GM19328 (cell line): ENCODE results near the gene PTPN14.

Experiments used
- ATAC-seq: cut with Tn5 transposase; IDR thresholded peaks from one replicate; pipeline ENCODE4 v1.9.1; 2021; ENCODE audit warnings: mild to moderate bottlenecking, moderate library complexity; ENCODE audit not compliant: unreplicated experiment

PTPN14 gene

GRCh38 chr1:214439352-214440119 lies 111.9 kb downstream of the PTPN14 start:
- peak; percentile 85 for ATAC-seq

GRCh38 chr1:214438530-214438929 lies 112.9 kb downstream of the PTPN14 start:
- no peak for ATAC-seq

GRCh38 chr1:214438075-214438474 lies 113.3 kb downstream of the PTPN14 start:
- ATAC-seq = no peak

GRCh38 chr1:214435867-214436266 lies 115.5 kb downstream of the PTPN14 start:
- ATAC-seq = no peak

- no peak for ATAC-seq
Observed at GRCh38 chr1:214432245-214432644, 119.2 kb downstream of the PTPN14 start.

- ATAC-seq = no peak
Observed at GRCh38 chr1:214429951-214430770, 121.2 kb downstream of the PTPN14 start.

GRCh38 chr1:214427871-214428277 lies 123.5 kb downstream of the PTPN14 start:
- ATAC-seq = peak; percentile 93

- ATAC-seq = no peak
Observed at GRCh38 chr1:214426426-214426812, 125.0 kb downstream of the PTPN14 start.

- no peak for ATAC-seq
Observed at GRCh38 chr1:214425716-214426425, 125.5 kb downstream of the PTPN14 start.

GRCh38 chr1:214425101-214425500 lies 126.3 kb downstream of the PTPN14 start:
- no peak for ATAC-seq

GRCh38 chr1:214423045-214423444 lies 128.4 kb downstream of the PTPN14 start:
- ATAC-seq = no peak

GRCh38 chr1:214422137-214422671 lies 129.2 kb downstream of the PTPN14 start:
- no peak for ATAC-seq

GRCh38 chr1:214420833-214421232 lies 130.6 kb downstream of the PTPN14 start:
- no peak for ATAC-seq

GRCh38 chr1:214420341-214420740 lies 131.1 kb downstream of the PTPN14 start:
- ATAC-seq = no peak

- no peak for ATAC-seq
Observed at GRCh38 chr1:214419650-214420049, 131.8 kb downstream of the PTPN14 start.

- no peak for ATAC-seq
Observed at GRCh38 chr1:214418391-214418790, 133.0 kb downstream of the PTPN14 start.

GRCh38 chr1:214417545-214418210 lies 133.7 kb downstream of the PTPN14 start:
- ATAC-seq = no peak

- no peak for ATAC-seq
Observed at GRCh38 chr1:214416858-214417257, 134.5 kb downstream of the PTPN14 start.

- no peak for ATAC-seq
Observed at GRCh38 chr1:214416417-214416816, 135.0 kb downstream of the PTPN14 start.

GRCh38 chr1:214415131-214415530 lies 136.3 kb downstream of the PTPN14 start:
- no peak for ATAC-seq

GRCh38 chr1:214414691-214415090 lies 136.7 kb downstream of the PTPN14 start:
- ATAC-seq = no peak
